Testis (tissue), 3 donors: ENCODE measurements around the gene MS4A6E. TPM values are rescaled to one million over a fixed set of nuclear protein-coding genes. Genes with fewer than 3 reads are reported as not detected.
A peak's percentile ranks its signal among the peaks of the same experiment; 100 is the strongest.

Experiments
- DNase-seq: peaks from one replicate; pipeline ENCODE4 v3.0.0-alpha.2; 2019
- H3K27ac ChIP-seq, 2 donors: fragments of 200-600 bp; sonication (generic); one replicate each; pipeline ENCODE4 v1.5.1; 2019
- H3K27me3 ChIP-seq: fragments of 200-600 bp; sonication (generic); one replicate; pipeline ENCODE4 v1.5.1; 2019
- H3K36me3 ChIP-seq: fragments of 200-600 bp; sonication (generic); one replicate; pipeline ENCODE4 v1.5.1; 2017; ENCODE audit warnings: low read depth; ENCODE audit errors: missing control alignments
- H3K4me1 ChIP-seq: fragments of 200-600 bp; sonication (generic); one replicate; pipeline ENCODE4 v1.5.1; 2019
- H3K4me3 ChIP-seq, 2 donors: fragments of 200-600 bp; sonication (generic); one replicate each; pipeline ENCODE4 v1.5.1; 2017 to 2019
- H3K9me3 ChIP-seq: fragments of 200-600 bp; sonication (generic); one replicate; pipeline ENCODE4 v1.5.1; 2017
- CTCF ChIP-seq, 3 experiments: fragments of 450-650 bp in 2 of 3; fragments of 200-600 bp in 1 of 3; sonication (generic) in 1 of 3; IDR thresholded peaks; one replicate each; pipeline ENCODE4 v1.5.1; 2016 to 2019; ENCODE audit warnings: antibody characterized with exemption in 3 of 3, mild to moderate bottlenecking in 2 of 3, moderate library complexity in 1 of 3
- POLR2A ChIP-seq: fragments of 450-650 bp; IDR thresholded peaks from one replicate; pipeline ENCODE4 v1.6.1; 2017; ENCODE audit warnings: antibody characterized with exemption, mild to moderate bottlenecking, moderate library complexity
- WGBS, 2 donors: methylation state at CpG; one replicate each; pipeline ENCODE4 v1.1.5; 2018; 5-methylcytosine and 5-hydroxymethylcytosine counted together
- intact Hi-C: fragments of 100-400 bp; cut with DNase I; formaldehyde crosslinking; loops from one replicate; pipeline ENCODE4 v1.15.1; 2023; ENCODE audit warnings: low total_unique reads
- polyA plus RNA-seq: library from polyadenylated mRNA; stranded (reverse); fragments of 350-450 nt; fragmentation: Illumina TruSeq; extraction: RNeasy Lipid Tissue Mini Kit (QIAGEN cat#74804); gene quantifications from one replicate; pipeline ENCODE4 v1.2.3, GENCODE V29; 2014; ENCODE audit warnings: low read depth, low replicate concordance; ENCODE audit not compliant: insufficient read depth
- total RNA-seq, 2 donors: library from RNA; depleted of rRNA; stranded (reverse); fragments of >200 nt; gene quantifications; one replicate each; pipeline ENCODE4 v1.2.3, GENCODE V29; 2016

Gene MS4A6E
- total and polyA plus RNA-seq, 3 donors from 2014 or later, result 31.4 to 167 (median 75.4) TPM

- Histone ChIP-seq H3K9me3 (no peaks in the 10 kb centered on the region), H3K4me3 (no peak overlapping the region), H3K4me1 (no peaks in the 10 kb centered on the region), H3K27ac (no peak overlapping the region), H3K36me3 (no peaks in the 10 kb centered on the region), H3K27me3 (no peaks in the 10 kb centered on the region)
- TF ChIP-seq POLR2A, result no peak
- TF ChIP-seq CTCF (IDR thresholded peaks at IDR 0.05), result peak; percentile 34 to 76 (median 38)
- DNase-seq, result peak; percentile 39
- intact Hi-C loops, result no loop called here
- 58 to 60% methylated on average over 10 of the region's 10 CpGs for WGBS, 2 donors
Measured at GRCh38 chr11:60343094-60343704, 16.1 kb downstream of the MS4A6E start.

- Histone ChIP-seq H3K27ac (no peak overlapping the region), H3K27me3 (no peaks in the 10 kb centered on the region), H3K36me3 (no peaks in the 10 kb centered on the region), H3K9me3 (no peaks in the 10 kb centered on the region), H3K4me3 (no peak overlapping the region), H3K4me1 (no peaks in the 10 kb centered on the region)
- DNase-seq, result no peak
- TF ChIP-seq CTCF (IDR thresholded peaks at IDR 0.05), result no peak
- no peak for TF ChIP-seq POLR2A
- intact Hi-C loops, result no loop called here
- 90 to 100% methylated on average over 2 of the region's 2 CpGs for WGBS, 2 donors
Measured at GRCh38 chr11:60344146-60344545, 17.1 kb downstream of the MS4A6E start.

GRCh38 chr11:60345489-60345888, 18.4 kb downstream of the MS4A6E start:
- intact Hi-C loops, result no loop called here
- DNase-seq, result peak; percentile 47
- Histone ChIP-seq H3K36me3 (no peaks in the 10 kb centered on the region), H3K27me3 (no peaks in the 10 kb centered on the region), H3K4me3 (no peak overlapping the region), H3K4me1 (no peaks in the 10 kb centered on the region), H3K27ac (no peak overlapping the region), H3K9me3 (no peaks in the 10 kb centered on the region)
- peak in 1 of 3 experiments; percentile 34 for TF ChIP-seq CTCF (IDR thresholded peaks at IDR 0.05)
- no peak for TF ChIP-seq POLR2A

GRCh38 chr11:60347084-60347797, 20.2 kb downstream of the MS4A6E start:
- H3K36me3 ChIP-seq, result no peaks in the 10 kb centered on the region
- H3K27ac ChIP-seq, result no peak overlapping the region
- TF ChIP-seq POLR2A (no peak), CTCF (IDR thresholded peaks at IDR 0.05) (no peak)
- no peaks in the 10 kb centered on the region for H3K9me3 ChIP-seq
- no peaks in the 10 kb centered on the region for H3K4me1 ChIP-seq
- intact Hi-C loops, result no loop called here
- 89 to 93% methylated on average over 2 of the region's 2 CpGs for WGBS, 2 donors
- H3K27me3 ChIP-seq, result no peaks in the 10 kb centered on the region
- no peak overlapping the region for H3K4me3 ChIP-seq
- DNase-seq, result no peak

- intact Hi-C loops, result no loop called here
- Histone ChIP-seq H3K4me3 (no peak overlapping the region), H3K36me3 (no peaks in the 10 kb centered on the region), H3K27ac (no peak overlapping the region), H3K27me3 (no peaks in the 10 kb centered on the region), H3K4me1 (no peaks in the 10 kb centered on the region), H3K9me3 (no peaks in the 10 kb centered on the region)
- no peak for DNase-seq
- 73 to 76% methylated on average over 2 of the region's 2 CpGs for WGBS, 2 donors
- no peak for TF ChIP-seq POLR2A
- TF ChIP-seq CTCF (IDR thresholded peaks at IDR 0.05), result no peak
Measured at GRCh38 chr11:60348116-60348515, 21.1 kb downstream of the MS4A6E start.
